HepG2 (cell line): ENCODE measurements around the gene SLC25A38. TPM values are rescaled to one million over a fixed set of nuclear protein-coding genes. Genes with fewer than 3 reads are reported as not detected.

Experiments
- ATAC-seq: fragments of 200-7000 bp; cut with Tn5 transposase; 3 replicates; pipeline ENCODE4 v1.9.1; 2020; ENCODE audit warnings: mild to moderate bottlenecking, moderate library complexity
- BruUV-seq: library from RNA; stranded (reverse); fragments of 400-500 nt; replicated peaks from 2 replicates; lab custom pipeline; 2021; lab: Mats Ljungman, UMichigan
- CTCF ChIA-PET: fragments of 300-600 bp; formaldehyde crosslinking; extraction: SDS; loops from one replicate; lab custom pipeline; 2021; ENCODE audit warnings: low total read pairs, inconsistent platforms, low intra/inter-chr PET ratio; lab: Yijun Ruan, JAX
- POLR2A ChIA-PET: fragments of 350-600 bp; sonication (Branson Sonifier 250); formaldehyde crosslinking; loops from one replicate; lab custom pipeline; 2020; ENCODE audit warnings: antibody characterized with exemption, inconsistent platforms; lab: Yijun Ruan, JAX
- DNase-seq: peaks from one replicate; pipeline ENCODE4 v3.0.0-alpha.2; 2015; ENCODE audit warnings: low spot score
- FAIRE-seq: peaks from 3 replicates; lab custom pipeline; 2011; peaks lifted over from hg19 to GRCh38; lab: Jason Lieb, UNC
- H2AFZ ChIP-seq: one replicate; pipeline ENCODE4 v1.6.1; 2011; ENCODE audit warnings: low read length, inconsistent platforms
- H3K27ac ChIP-seq: fragments of 300-600 bp; 3 replicates; pipeline ENCODE4 v1.8.0; 2011; ENCODE audit warnings: mixed run types, mild to moderate bottlenecking, mixed read lengths, low read length, inconsistent platforms; ENCODE audit not compliant: insufficient read depth; ENCODE audit errors: extremely low read length
- H3K27me3 ChIP-seq, 2 experiments: fragments of 200-600 bp in 1 of 2; 2 replicates in 1 of 2; 3 replicates in 1 of 2; pipeline versions ENCODE4 v1.6.0 to v1.8.0; 2011; ENCODE audit warnings: low read length in 2 of 2, mild to moderate bottlenecking in 2 of 2, moderate library complexity in 2 of 2, inconsistent platforms in 1 of 2; ENCODE audit not compliant: insufficient read depth in 2 of 2, control insufficient read depth in 1 of 2
- H3K36me3 ChIP-seq, 2 experiments: fragments of 200-600 bp in 1 of 2; replicated peaks in 1 of 2; 2 replicates in 1 of 2; 3 replicates in 1 of 2; pipeline versions ENCODE4 v1.5.1 to v1.8.0; 2011; ENCODE audit warnings: low read length in 2 of 2, inconsistent platforms in 1 of 2; ENCODE audit not compliant: insufficient read depth in 2 of 2, control insufficient read depth in 1 of 2
- H3K4me1 ChIP-seq: 2 replicates; pipeline ENCODE4 v1.5.1; 2012; ENCODE audit warnings: low read length, inconsistent platforms; ENCODE audit not compliant: insufficient read depth
- H3K4me2 ChIP-seq: 2 replicates; pipeline ENCODE4 v1.6.0; 2011; ENCODE audit warnings: low read depth, low read length, inconsistent platforms
- H3K4me3 ChIP-seq, 3 experiments: fragments of 200-600 bp in 1 of 3; sonication (generic), shearing (Covaris generic) in 1 of 3; replicated peaks in 1 of 3; 2 replicates each; pipeline ENCODE4 v1.5.1; 2011 to 2016; ENCODE audit warnings: low read length in 3 of 3, inconsistent platforms in 2 of 3, low read depth in 2 of 3, mild to moderate bottlenecking in 2 of 3, control low read depth in 1 of 3, mixed read lengths in 1 of 3; ENCODE audit not compliant: insufficient read depth in 1 of 3
- H3K79me2 ChIP-seq: one replicate; pipeline ENCODE4 v1.6.1; 2011; ENCODE audit warnings: low read length, inconsistent platforms; ENCODE audit not compliant: insufficient read depth
- H3K9ac ChIP-seq: 2 replicates; pipeline ENCODE4 v1.6.0; 2011; ENCODE audit warnings: mild to moderate bottlenecking, low read depth, low read length, inconsistent platforms; ENCODE audit not compliant: insufficient read depth
- H3K9me3 ChIP-seq: 2 replicates; pipeline ENCODE4 v1.5.1; 2012; ENCODE audit warnings: mild to moderate bottlenecking, low read length
- H4K20me1 ChIP-seq: 2 replicates; pipeline ENCODE4 v1.6.0; 2011; ENCODE audit warnings: inconsistent platforms, mild to moderate bottlenecking, low read length, moderate library complexity; ENCODE audit not compliant: insufficient read depth
- AGO1 ChIP-seq: fragments of 200-400 bp; formaldehyde crosslinking; IDR thresholded peaks from 2 replicates; pipeline ENCODE4 v1.6.1; 2017; ENCODE audit warnings: mild to moderate bottlenecking, low read depth, low read length, moderate library complexity; ENCODE audit not compliant: poor library complexity, severe bottlenecking
- CEBPZ ChIP-seq: IDR thresholded peaks from 2 replicates; pipeline ENCODE4 v1.6.1; 2012; ENCODE audit warnings: low read length, improper control_type of control experiment
- ELF1 ChIP-seq: sonication (generic); formaldehyde crosslinking; IDR thresholded peaks from 2 replicates; pipeline ENCODE4 v1.4.0; 2020; ENCODE audit warnings: missing genetic modification reagents
- FOXK1 ChIP-seq: sonication (generic); formaldehyde crosslinking; IDR thresholded peaks from 2 replicates; pipeline ENCODE4 v1.4.0; 2020; ENCODE audit warnings: low read depth, missing genetic modification reagents, borderline replicate concordance
- JARID2 ChIP-seq: sonication (generic); formaldehyde crosslinking; IDR thresholded peaks from 2 replicates; pipeline ENCODE4 v1.8.1; 2023; ENCODE audit warnings: missing genetic modification reagents, inconsistent platforms; ENCODE audit not compliant: insufficient replicate concordance
- ZFAT ChIP-seq: sonication (generic); formaldehyde crosslinking; conservative IDR thresholded peaks from 2 replicates; pipeline ENCODE4 v1.8.1; 2023; ENCODE audit warnings: missing genetic modification reagents, inconsistent platforms
- ZNF557 ChIP-seq: sonication (generic); formaldehyde crosslinking; IDR thresholded peaks from 2 replicates; pipeline ENCODE4 v1.4.0; 2020; ENCODE audit warnings: missing genetic modification reagents
- ZNF567 ChIP-seq: sonication (generic); formaldehyde crosslinking; IDR thresholded peaks from 2 replicates; pipeline ENCODE4 v1.8.1; 2023; ENCODE audit warnings: mild to moderate bottlenecking, missing genetic modification reagents, borderline replicate concordance
- ZNF703 ChIP-seq: sonication (generic); formaldehyde crosslinking; IDR thresholded peaks from 2 replicates; pipeline ENCODE4 v1.5.1; 2020; ENCODE audit warnings: missing genetic modification reagents, mild to moderate bottlenecking, moderate library complexity, borderline replicate concordance
- ZXDC ChIP-seq: sonication (generic); formaldehyde crosslinking; IDR thresholded peaks from 2 replicates; pipeline ENCODE4 v1.5.0; 2020; ENCODE audit warnings: mild to moderate bottlenecking, missing genetic modification reagents
- in situ Hi-C: cut with HindIII; loops from 2 replicates; pipeline ENCODE4 v1.10.0; 2017; ENCODE audit warnings: low pct_unique_long_range_greater_than_20kb; ENCODE audit not compliant: extremely low pct_ligation_motif_present
- intact Hi-C: fragments of 100-400 bp; cut with micrococcal nuclease; formaldehyde crosslinking; loops from one replicate; pipeline ENCODE4 v1.10.0; 2022; ENCODE audit not compliant: unreplicated experiment
- polyA plus RNA-seq, 8 experiments: library from polyadenylated mRNA; depleted of rRNA in 3 of 8; stranded (reverse) in 7 of 8; unstranded in 1 of 8; fragments of >200 nt; fragmentation: Illumina TruSeq in 4 of 8; extraction: Trizol in 4 of 8; gene quantifications; 2 replicates each; pipeline versions ENCODE4 v1.2.1 to v1.2.3, GENCODE V29; 2011 to 2016; ENCODE audit warnings: low read depth in 4 of 8, missing spikeins in 1 of 8, mixed read lengths in 1 of 8; ENCODE audit not compliant: insufficient read depth in 1 of 8
- total RNA-seq, 5 experiments: library from RNA; depleted of rRNA; stranded (reverse); fragments of >200 nt; fragmentation: Illumina TruSeq; extraction: Trizol; gene quantifications; 2 replicates each; pipeline ENCODE4 v1.2.3, GENCODE V29; 2016; ENCODE audit warnings: low read depth in 1 of 5

The SLC25A38 gene
- total and polyA plus RNA-seq, 2 of the 13 experiments (the other 11 are each of a cell fraction or from before 2014, with no cell fraction given), result 32.5 to 35.4 TPM

GRCh38 chr3:39344746-39345344 is 38.3 kb upstream of the SLC25A38 start:
- POLR2A ChIA-PET, result no interaction called here

More at GRCh38 chr3:39344746-39345344, 38.3 kb upstream of the SLC25A38 start:
- H3K4me3 ChIP-seq, result no peak overlapping the region
- no peak overlapping the region for H3K4me2 ChIP-seq
- FAIRE-seq (no peak), DNase-seq (no peak)
- H3K9me3 ChIP-seq, result no peaks in the 10 kb centered on the region
- TF ChIP-seq CEBPZ (no peak), ZNF557 (no peak), ZXDC (CRISPR knock-in tag) (no peak), JARID2 (CRISPR knock-in tag) (no peak), ZNF567 (CRISPR knock-in tag) (no peak), AGO1 (no peak), ZNF703 (CRISPR knock-in tag) (no peak), ELF1 (CRISPR knock-in tag) (no peak), ZFAT (CRISPR knock-in tag) (no peak), FOXK1 (CRISPR knock-in tag) (no peak)
- TF ChIP-seq, all 625 proteins: peak for 0
- CTCF ChIA-PET, result no interaction called here
- Histone ChIP-seq H2AFZ (no peak overlapping the region), H3K79me2 (no peaks in the 10 kb centered on the region), H3K27ac (no peak overlapping the region), H3K36me3 (no peaks in the 10 kb centered on the region), H3K27me3 (no peaks in the 10 kb centered on the region), H4K20me1 (no peaks in the 10 kb centered on the region), H3K4me1 (peaks cover 24% of the 10 kb centered on the region), H3K9ac (no peak overlapping the region)
- ATAC-seq, result no peak
- no TSS peak for BruUV-seq
- in situ Hi-C loops, result no loop called here
- intact Hi-C loops, result no loop called here
